Parathyroid adenoma (tissue), 2 donors: ENCODE results near the gene NPFFR2.
"Not testable (repeated sequence)": the region's sequence is repeated elsewhere in the genome, so short reads cannot be mapped to it uniquely, and the experiment has no call there.

Experiments
- H2AFZ ChIP-seq: fragments of 300-600 bp; sonication (generic); one replicate; pipeline ENCODE4 v1.7.0; 2017; ENCODE audit warnings: antibody characterized with exemption, mild to moderate bottlenecking
- H3K27ac ChIP-seq: fragments of 300-600 bp; sonication (generic); one replicate; pipeline ENCODE4 v1.7.0; 2017
- H3K27me3 ChIP-seq: fragments of 300-600 bp; sonication (generic); one replicate; pipeline ENCODE4 v1.7.0; 2017; ENCODE audit warnings: low read length; ENCODE audit not compliant: control insufficient read depth, insufficient read depth
- H3K36me3 ChIP-seq: fragments of 300-600 bp; sonication (generic); one replicate; pipeline ENCODE4 v1.7.0; 2017; ENCODE audit warnings: low read length; ENCODE audit not compliant: control insufficient read depth, insufficient read depth
- H3K4me1 ChIP-seq: fragments of 300-600 bp; sonication (generic); one replicate; pipeline ENCODE4 v1.7.0; 2017; ENCODE audit warnings: control low read depth
- H3K4me2 ChIP-seq: fragments of 300-600 bp; sonication (generic); one replicate; pipeline ENCODE4 v1.7.0; 2017; ENCODE audit warnings: low read length
- H3K4me3 ChIP-seq: fragments of 300-600 bp; sonication (generic); one replicate; pipeline ENCODE4 v1.7.0; 2017; ENCODE audit warnings: low read depth, low read length
- H3K79me2 ChIP-seq: fragments of 300-600 bp; sonication (generic); one replicate; pipeline ENCODE4 v1.7.0; 2017; ENCODE audit warnings: control low read depth
- H3K9ac ChIP-seq: fragments of 300-600 bp; sonication (generic); one replicate; pipeline ENCODE4 v1.7.0; 2017; ENCODE audit warnings: mild to moderate bottlenecking
- H3K9me3 ChIP-seq: fragments of 300-600 bp; sonication (generic); one replicate; pipeline ENCODE4 v1.7.0; 2017; ENCODE audit warnings: low read length; ENCODE audit not compliant: control insufficient read depth
- CTCF ChIP-seq: fragments of 300-600 bp; sonication (generic); IDR thresholded peaks from one replicate; pipeline ENCODE4 v1.7.0; 2017; ENCODE audit warnings: antibody characterized with exemption, mild to moderate bottlenecking
- donor health status: primary hyperparathyroidism.

The NPFFR2 gene

GRCh38 chr4:72144241-72144640 lies 112.4 kb downstream of the NPFFR2 start:
- Histone ChIP-seq H3K4me2 (no peak overlapping the region), H3K27ac (no peak overlapping the region), H3K9me3 (no peaks in the 10 kb centered on the region), H3K4me3 (no peak overlapping the region), H3K79me2 (no peaks in the 10 kb centered on the region), H3K9ac (no peak overlapping the region), H3K36me3 (no peaks in the 10 kb centered on the region), H3K27me3 (no peaks in the 10 kb centered on the region), H2AFZ (no peak overlapping the region), H3K4me1 (no peaks in the 10 kb centered on the region)
- no peak for TF ChIP-seq CTCF

GRCh38 chr4:72152731-72153130 lies 120.9 kb downstream of the NPFFR2 start:
- Histone ChIP-seq H3K4me1 (no peaks in the 10 kb centered on the region), H3K9ac (no peak overlapping the region), H3K9me3 (no peaks in the 10 kb centered on the region), H3K27ac (no peak overlapping the region), H2AFZ (no peak overlapping the region), H3K4me2 (no peak overlapping the region), H3K4me3 (no peak overlapping the region), H3K27me3 (no peaks in the 10 kb centered on the region), H3K36me3 (no peaks in the 10 kb centered on the region), H3K79me2 (no peaks in the 10 kb centered on the region)
- TF ChIP-seq CTCF: no peak

GRCh38 chr4:72153634-72154033 lies 121.8 kb downstream of the NPFFR2 start:
- H3K4me3 ChIP-seq, H3K36me3 ChIP-seq, H3K9me3 ChIP-seq, H3K79me2 ChIP-seq, H3K27ac ChIP-seq, H3K4me2 ChIP-seq, H3K9ac ChIP-seq, H3K4me1 ChIP-seq, H2AFZ ChIP-seq, H3K27me3 ChIP-seq: not testable (repeated sequence)

GRCh38 chr4:72169285-72169684 lies 137.5 kb downstream of the NPFFR2 start:
- H2AFZ ChIP-seq, H3K9me3 ChIP-seq, H3K79me2 ChIP-seq, H3K4me1 ChIP-seq, H3K27ac ChIP-seq, H3K4me2 ChIP-seq, H3K27me3 ChIP-seq, H3K36me3 ChIP-seq, H3K4me3 ChIP-seq, H3K9ac ChIP-seq: not testable (repeated sequence)

- no peaks in the 10 kb centered on the region for H3K36me3 ChIP-seq
- no peaks in the 10 kb centered on the region for H3K27me3 ChIP-seq
- no peak for TF ChIP-seq CTCF
- no peaks in the 10 kb centered on the region for H3K4me1 ChIP-seq
- no peaks in the 10 kb centered on the region for H3K9me3 ChIP-seq
- no peak overlapping the region for H3K9ac ChIP-seq
- no peak overlapping the region for H3K27ac ChIP-seq
- no peaks in the 10 kb centered on the region for H3K79me2 ChIP-seq
- H3K4me2 ChIP-seq: no peak overlapping the region
- no peak overlapping the region for H3K4me3 ChIP-seq
- no peak overlapping the region for H2AFZ ChIP-seq
Observed at GRCh38 chr4:72169861-72170260, 138.1 kb downstream of the NPFFR2 start.

GRCh38 chr4:72171761-72172160 lies 140.0 kb downstream of the NPFFR2 start:
- no peak overlapping the region for H3K9ac ChIP-seq
- H3K36me3 ChIP-seq: no peaks in the 10 kb centered on the region
- H3K4me1 ChIP-seq: no peaks in the 10 kb centered on the region
- no peak overlapping the region for H2AFZ ChIP-seq
- no peaks in the 10 kb centered on the region for H3K9me3 ChIP-seq
- H3K79me2 ChIP-seq: no peaks in the 10 kb centered on the region
- no peak for TF ChIP-seq CTCF
- H3K4me3 ChIP-seq: no peak overlapping the region
- H3K27ac ChIP-seq: no peak overlapping the region
- H3K27me3 ChIP-seq: no peaks in the 10 kb centered on the region
- H3K4me2 ChIP-seq: no peak overlapping the region
